A673 (cell line): ENCODE data around the gene ANGEL2. TPM values are rescaled to one million over a fixed set of nuclear protein-coding genes. Genes with fewer than 3 reads are reported as not detected.
"Not testable (repeated sequence)": the region's sequence is repeated elsewhere in the genome, so short reads cannot be mapped to it uniquely, and the experiment has no call there.

ENCODE experiments used
- BruUV-seq: library from RNA; stranded (reverse); fragments of 400-500 nt; replicated peaks from 2 replicates; lab custom pipeline; 2021; lab: Mats Ljungman, UMichigan
- CTCF ChIA-PET: fragments of 300-600 bp; sonication (Branson Sonifier 250); formaldehyde crosslinking; loops from one replicate; lab custom pipeline; 2022; ENCODE audit warnings: antibody characterized with exemption; lab: Charles Lee
- POLR2A ChIA-PET: fragments of 300-600 bp; sonication (Branson Sonifier 250); formaldehyde crosslinking; loops from one replicate; lab custom pipeline; 2022; ENCODE audit warnings: antibody characterized with exemption; ENCODE audit not compliant: low non-redundant PET; lab: Charles Lee
- DNase-seq: peaks from one replicate; pipeline ENCODE4 v3.0.0-alpha.2; 2015; ENCODE audit warnings: low spot score
- H3K27ac ChIP-seq: fragments of 200-600 bp; sonication (generic); 2 replicates; pipeline ENCODE4 v1.5.1; 2016; ENCODE audit warnings: mixed run types, low read depth, mild to moderate bottlenecking, mixed read lengths, antibody characterized with exemption, low read length; ENCODE audit not compliant: poor library complexity, severe bottlenecking
- H3K27me3 ChIP-seq: fragments of 200-600 bp; sonication (generic); replicated peaks from 2 replicates; pipeline ENCODE4 v1.6.1; 2017; ENCODE audit warnings: mixed run types, low read depth, mild to moderate bottlenecking, mixed read lengths, antibody characterized with exemption, low read length; ENCODE audit not compliant: insufficient read depth, poor library complexity
- H3K36me3 ChIP-seq: fragments of 200-600 bp; sonication (generic); 2 replicates; pipeline ENCODE4 v1.6.1; 2016; ENCODE audit warnings: mixed run types, mild to moderate bottlenecking, mixed read lengths, antibody characterized with exemption, low read length; ENCODE audit not compliant: insufficient read depth, poor library complexity, severe bottlenecking
- H3K4me1 ChIP-seq: fragments of 200-600 bp; sonication (generic); 2 replicates; pipeline ENCODE4 v1.6.1; 2017; ENCODE audit warnings: mixed run types, mild to moderate bottlenecking, mixed read lengths, antibody characterized with exemption, low read length; ENCODE audit not compliant: insufficient read depth, poor library complexity, severe bottlenecking
- H3K4me3 ChIP-seq: fragments of 200-600 bp; sonication (generic); 2 replicates; pipeline ENCODE4 v1.5.1; 2016; ENCODE audit warnings: low read depth, mixed run types, mild to moderate bottlenecking, mixed read lengths, low read length; ENCODE audit not compliant: poor library complexity, severe bottlenecking
- H3K9me3 ChIP-seq: fragments of 200-600 bp; sonication (generic); 2 replicates; pipeline ENCODE4 v1.6.1; 2016; ENCODE audit warnings: mixed run types, low read depth, mild to moderate bottlenecking, mixed read lengths, antibody characterized with exemption, low read length; ENCODE audit not compliant: poor library complexity, severe bottlenecking
- CTCF ChIP-seq: fragments of 300-800, 200-600 bp; sonication (generic); conservative IDR thresholded peaks from 2 replicates; pipeline ENCODE4 v1.5.1; 2017; ENCODE audit warnings: low read depth, mild to moderate bottlenecking, antibody characterized with exemption, low read length, moderate library complexity, mixed read lengths
- EZH2 ChIP-seq: fragments of 200-600 bp; sonication (generic); IDR thresholded peaks from 2 replicates; pipeline ENCODE4 v1.6.1; 2017; ENCODE audit warnings: borderline replicate concordance, low read depth, mild to moderate bottlenecking, mixed read lengths, antibody characterized with exemption, low read length; ENCODE audit not compliant: poor library complexity, severe bottlenecking
- intact Hi-C: fragments of 100-400 bp; cut with micrococcal nuclease; formaldehyde crosslinking; loops from one replicate; pipeline ENCODE4 v1.10.0; 2022; ENCODE audit not compliant: unreplicated experiment
- total RNA-seq: library from RNA; stranded (reverse); gene quantifications from 2 replicates; pipeline ENCODE4 v1.2.3, GENCODE V29; 2021

Gene ANGEL2
- total RNA-seq, 1 experiment from 2014 or later = 36.3 TPM

- Histone ChIP-seq H3K4me1 (peaks cover 11% of the 10 kb centered on the region), H3K36me3 (no peaks in the 10 kb centered on the region), H3K9me3 (no peaks in the 10 kb centered on the region), H3K27ac (no peak overlapping the region), H3K27me3 (no peaks in the 10 kb centered on the region), H3K4me3 (no peak overlapping the region)
- ChIA-PET POLR2A (no interaction called here), CTCF (no interaction called here)
- TF ChIP-seq CTCF (no peak), EZH2 (no peak)
- no TSS peak for BruUV-seq
- no peak for DNase-seq
- intact Hi-C loops = no loop called here
Observed at GRCh38 chr1:213049232-213049631, 33.6 kb upstream of the ANGEL2 start.

GRCh38 chr1:213045321-213046226 is 29.9 kb upstream of the ANGEL2 start:
- H3K36me3 ChIP-seq, BruUV-seq, H3K9me3 ChIP-seq, CTCF ChIA-PET, H3K27ac ChIP-seq, H3K27me3 ChIP-seq, POLR2A ChIA-PET, H3K4me3 ChIP-seq, DNase-seq, intact Hi-C loops, H3K4me1 ChIP-seq: not testable (repeated sequence)

GRCh38 chr1:213041443-213041842 is 25.8 kb upstream of the ANGEL2 start:
- CTCF ChIA-PET = no interaction called here
- no peak overlapping the region for H3K4me3 ChIP-seq
- no peaks in the 10 kb centered on the region for H3K4me1 ChIP-seq
- POLR2A ChIA-PET = no interaction called here
- BruUV-seq = no TSS peak
- intact Hi-C loops = no loop called here
- no peak for DNase-seq
- H3K27me3 ChIP-seq = no peaks in the 10 kb centered on the region
- TF ChIP-seq EZH2 (no peak), CTCF (no peak)
- H3K9me3 ChIP-seq = no peaks in the 10 kb centered on the region
- H3K27ac ChIP-seq = no peak overlapping the region
- H3K36me3 ChIP-seq = no peaks in the 10 kb centered on the region

GRCh38 chr1:213035573-213035972 is 19.9 kb upstream of the ANGEL2 start:
- H3K4me1 ChIP-seq = no peaks in the 10 kb centered on the region
- DNase-seq = no peak
- ChIA-PET CTCF (no interaction called here), POLR2A (no interaction called here)
- no TSS peak for BruUV-seq
- no peak overlapping the region for H3K27ac ChIP-seq
- H3K4me3 ChIP-seq = no peak overlapping the region
- no peaks in the 10 kb centered on the region for H3K36me3 ChIP-seq
- H3K27me3 ChIP-seq = peaks cover 10% of the 10 kb centered on the region
- peaks cover 4% of the 10 kb centered on the region for H3K9me3 ChIP-seq
- intact Hi-C loops = no loop called here
- TF ChIP-seq CTCF (no peak), EZH2 (no peak)
